CD4-positive, alpha-beta memory T cell (primary cell): ENCODE results near the gene FHIT. TPM values are rescaled to one million over a fixed set of nuclear protein-coding genes. Genes with fewer than 3 reads are reported as not detected.
A peak's percentile ranks its signal among the peaks of the same experiment; 100 is the strongest.

Source experiments
- CTCF ChIA-PET: fragments of 350-600 bp; sonication (Branson Sonifier 250); formaldehyde crosslinking; loops from one replicate; lab custom pipeline; 2021; ENCODE audit warnings: inconsistent platforms; ENCODE audit not compliant: partially characterized antibody; lab: Charles Lee
- POLR2A ChIA-PET: fragments of 350-600 bp; sonication (Branson Sonifier 250); formaldehyde crosslinking; loops from one replicate; lab custom pipeline; 2021; ENCODE audit not compliant: partially characterized antibody; lab: Charles Lee
- DNase-seq, 5 donors: peaks; one replicate each; pipeline versions ENCODE4 v3.0.0 to v3.0.0-alpha.2; 2020 to 2022; ENCODE audit warnings: mixed read lengths in 1 of 5
- H3K27ac ChIP-seq: one replicate; pipeline ENCODE4 v1.7.0; 2013; ENCODE audit warnings: low read depth, low read length
- H3K27me3 ChIP-seq: 2 replicates; pipeline ENCODE4 v1.7.0; 2013; ENCODE audit warnings: mild to moderate bottlenecking, low read length, moderate library complexity; ENCODE audit not compliant: insufficient read depth
- H3K36me3 ChIP-seq: 2 replicates; pipeline ENCODE4 v1.7.0; 2013; ENCODE audit warnings: mild to moderate bottlenecking, low read length, moderate library complexity; ENCODE audit not compliant: insufficient read depth
- H3K4me1 ChIP-seq: 2 replicates; pipeline ENCODE4 v1.7.0; 2013; ENCODE audit warnings: mild to moderate bottlenecking, low read length, moderate library complexity; ENCODE audit not compliant: insufficient read depth
- H3K4me3 ChIP-seq, 2 donors: one replicate each; pipeline ENCODE4 v1.7.0; 2013; ENCODE audit warnings: low read length in 2 of 2, mild to moderate bottlenecking in 1 of 2
- H3K9me3 ChIP-seq, 2 donors: one replicate each; pipeline ENCODE4 v1.7.0; 2013; ENCODE audit warnings: low read length in 2 of 2, control low read depth in 1 of 2; ENCODE audit not compliant: control insufficient read depth in 1 of 2
- H3K27ac Mint-ChIP-seq, 7 donors: one replicate each; pipeline ENCODE4 v1.8.0; 2020 to 2021; ENCODE audit warnings: mixed read lengths in 7 of 7, mild to moderate bottlenecking in 6 of 7, inconsistent platforms in 3 of 7, moderate library complexity in 3 of 7
- H3K27me3 Mint-ChIP-seq, 2 donors: one replicate each; pipeline ENCODE4 v1.8.0; 2020 to 2021; ENCODE audit warnings: mixed read lengths in 2 of 2
- H3K36me3 Mint-ChIP-seq, 2 donors: one replicate each; pipeline ENCODE4 v1.8.0; 2020 to 2021; ENCODE audit warnings: mixed read lengths in 2 of 2, inconsistent platforms in 1 of 2, mild to moderate bottlenecking in 1 of 2
- H3K4me1 Mint-ChIP-seq, 4 donors: one replicate each; pipeline ENCODE4 v1.8.0; 2020 to 2021; ENCODE audit warnings: mixed read lengths in 4 of 4, mild to moderate bottlenecking in 1 of 4
- H3K4me3 Mint-ChIP-seq, 8 donors: one replicate each; pipeline ENCODE4 v1.8.0; 2020 to 2021; ENCODE audit warnings: mixed read lengths in 8 of 8, mild to moderate bottlenecking in 7 of 8, moderate library complexity in 6 of 8, inconsistent platforms in 3 of 8
- H3K9me3 Mint-ChIP-seq, 8 donors: one replicate each; pipeline ENCODE4 v1.8.0; 2020 to 2021; ENCODE audit warnings: mixed read lengths in 8 of 8, mild to moderate bottlenecking in 5 of 8, inconsistent platforms in 3 of 8, moderate library complexity in 1 of 8
- intact Hi-C: fragments of 100-400 bp; cut with micrococcal nuclease; formaldehyde crosslinking; loops from one replicate; pipeline ENCODE4 v1.15.1; 2023
- polyA plus RNA-seq, 2 donors: library from polyadenylated mRNA; unstranded; fragments of 300-500 nt; fragmentation: Illumina TruSeq; gene quantifications; one replicate each; pipeline ENCODE4 v1.2.3, GENCODE V29; 2021
- total RNA-seq, 2 experiments: library from RNA; stranded (reverse); gene quantifications; one replicate each; pipeline ENCODE4 v1.2.3, GENCODE V29; 2021

Gene FHIT
- total and polyA plus RNA-seq, 4 experiments from 2014 or later: 8.5 to 58.7 (median 33.2) TPM

GRCh38 chr3:60440869-60441268, 810.4 kb downstream of the FHIT start:
- ChIA-PET CTCF (no interaction called here), POLR2A (no interaction called here)
- Histone ChIP-seq H3K9me3 (no peaks in the 10 kb centered on the region), H3K27me3 (no peaks in the 10 kb centered on the region), H3K36me3 (no peaks in the 10 kb centered on the region), H3K4me3 (no peak overlapping the region), H3K27ac (no peak overlapping the region), H3K4me1 (no peaks in the 10 kb centered on the region)
- Mint-ChIP-seq H3K27me3 (no peaks in the 10 kb centered on the region), H3K9me3 (peaks cover 0 to 13% (median 5%) of the 10 kb centered on the region in 8 donors), H3K36me3 (no peaks in the 10 kb centered on the region), H3K4me3 (no peak overlapping the region), H3K27ac (no peak overlapping the region), H3K4me1 (peaks cover 0 to 7% (median under 1%) of the 10 kb centered on the region in 4 donors)
- intact Hi-C loops: no loop called here
- DNase-seq: no peak

GRCh38 chr3:60435941-60436650, 815.2 kb downstream of the FHIT start:
- Histone ChIP-seq H3K4me1 (no peaks in the 10 kb centered on the region), H3K36me3 (no peaks in the 10 kb centered on the region), H3K27me3 (no peaks in the 10 kb centered on the region), H3K27ac (no peak overlapping the region), H3K9me3 (no peaks in the 10 kb centered on the region), H3K4me3 (no peak overlapping the region)
- Mint-ChIP-seq H3K4me1 (no peaks in the 10 kb centered on the region), H3K36me3 (no peaks in the 10 kb centered on the region), H3K4me3 (no peak overlapping the region), H3K27me3 (no peaks in the 10 kb centered on the region), H3K27ac (no peak overlapping the region), H3K9me3 (peaks cover 0 to 2% (median 0%) of the 10 kb centered on the region in 8 donors)
- no peak for DNase-seq
- ChIA-PET POLR2A (no interaction called here), CTCF (no interaction called here)
- intact Hi-C loops: no loop called here

DNA sequence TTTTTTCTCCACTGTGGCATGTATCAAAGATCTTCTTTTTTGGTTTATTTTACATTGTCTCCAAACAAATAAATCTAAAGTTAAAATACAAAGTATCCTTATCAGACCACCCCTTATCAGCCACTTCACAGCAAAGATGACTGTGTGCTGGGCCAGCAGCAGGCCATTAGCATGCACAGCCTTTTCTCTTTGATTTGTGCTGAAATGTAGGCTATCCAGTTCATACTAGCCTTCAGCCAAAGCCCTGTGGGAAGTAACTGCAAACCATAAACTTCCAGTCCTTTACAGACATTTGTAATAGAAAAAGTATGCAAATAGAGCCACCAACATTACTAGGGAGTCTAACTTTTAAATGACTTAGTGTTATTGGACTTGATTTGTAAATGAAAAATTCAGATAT, 816.3 kb downstream of the FHIT start:
- CTCF ChIA-PET: no interaction called here
- POLR2A ChIA-PET: no interaction called here

GRCh38 chr3:60434323-60434722, 816.9 kb downstream of the FHIT start:
- H3K27ac Mint-ChIP-seq: peak overlapping the region in 1 of 7 donors; percentile 24
- H3K27ac ChIP-seq: no peak overlapping the region
- CTCF ChIA-PET: no interaction called here

More for the DNA sequence above, 816.3 kb downstream of the FHIT start:
- H3K27me3 ChIP-seq: no peaks in the 10 kb centered on the region
- no peak overlapping the region for H3K27ac ChIP-seq
- H3K36me3 Mint-ChIP-seq: no peaks in the 10 kb centered on the region
- H3K4me3 Mint-ChIP-seq: no peak overlapping the region
- no peak for DNase-seq
- no peaks in the 10 kb centered on the region for H3K36me3 ChIP-seq
- no peaks in the 10 kb centered on the region for H3K9me3 ChIP-seq
- no peak overlapping the region for H3K27ac Mint-ChIP-seq
- no peaks in the 10 kb centered on the region for H3K4me1 Mint-ChIP-seq
- intact Hi-C loops: no loop called here
- no peaks in the 10 kb centered on the region for H3K4me1 ChIP-seq
- H3K4me3 ChIP-seq: no peak overlapping the region
- H3K27me3 Mint-ChIP-seq: no peaks in the 10 kb centered on the region
- H3K9me3 Mint-ChIP-seq: peaks cover 0 to 2% (median 0%) of the 10 kb centered on the region in 8 donors

DNA sequence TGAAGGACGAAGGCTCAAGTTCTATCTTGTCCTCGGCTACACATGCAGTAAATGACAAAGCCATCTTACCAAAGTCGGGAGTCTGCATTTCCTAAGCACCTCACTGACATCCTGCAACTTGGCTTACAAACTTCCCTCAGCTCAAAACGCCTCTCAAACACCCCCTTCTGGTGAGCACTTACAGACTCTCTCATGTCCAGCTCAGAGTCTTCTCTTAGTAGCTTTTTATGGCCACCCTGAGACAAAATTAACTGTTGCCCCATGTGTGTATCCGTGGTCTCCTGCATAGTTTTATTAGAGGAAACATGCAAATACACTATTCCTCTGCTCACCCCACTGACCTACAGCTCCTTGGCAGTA, 819.7 kb downstream of the FHIT start:
- Histone ChIP-seq H3K4me1 (no peaks in the 10 kb centered on the region), H3K4me3 (no peak overlapping the region), H3K27me3 (no peaks in the 10 kb centered on the region), H3K36me3 (no peaks in the 10 kb centered on the region), H3K27ac (no peak overlapping the region), H3K9me3 (no peaks in the 10 kb centered on the region)
- Mint-ChIP-seq H3K27me3 (no peaks in the 10 kb centered on the region), H3K4me3 (no peak overlapping the region), H3K4me1 (no peaks in the 10 kb centered on the region), H3K9me3 (no peaks in the 10 kb centered on the region), H3K36me3 (no peaks in the 10 kb centered on the region), H3K27ac (peak overlapping the region in 1 of 7 donors; percentile 19)
- CTCF ChIA-PET: interaction anchor here (0.9 to 2.1 kb wide), 4 partner anchors 10 to 857 kb away, joined by 3 to 4 read pairs (median 3); no protein-coding TSS in a partner anchor
- intact Hi-C loops: loop anchor here (2.0 kb wide), 1 partner anchor 857 kb away; no protein-coding TSS in a partner anchor
- DNase-seq: no peak
- POLR2A ChIA-PET: no interaction called here

More at GRCh38 chr3:60434323-60434722, 816.9 kb downstream of the FHIT start:
- Histone ChIP-seq H3K9me3 (no peaks in the 10 kb centered on the region), H3K27me3 (no peaks in the 10 kb centered on the region), H3K4me3 (no peak overlapping the region), H3K36me3 (no peaks in the 10 kb centered on the region), H3K4me1 (no peaks in the 10 kb centered on the region)
- Mint-ChIP-seq H3K4me3 (no peak overlapping the region), H3K36me3 (no peaks in the 10 kb centered on the region), H3K4me1 (no peaks in the 10 kb centered on the region), H3K27me3 (no peaks in the 10 kb centered on the region), H3K9me3 (no peaks in the 10 kb centered on the region)
- intact Hi-C loops: no loop called here
- DNase-seq: no peak
- POLR2A ChIA-PET: no interaction called here

- CTCF ChIA-PET: no interaction called here
- H3K27ac Mint-ChIP-seq: no peak overlapping the region
Measured at GRCh38 chr3:60430205-60430604, 821.0 kb downstream of the FHIT start.

DNA sequence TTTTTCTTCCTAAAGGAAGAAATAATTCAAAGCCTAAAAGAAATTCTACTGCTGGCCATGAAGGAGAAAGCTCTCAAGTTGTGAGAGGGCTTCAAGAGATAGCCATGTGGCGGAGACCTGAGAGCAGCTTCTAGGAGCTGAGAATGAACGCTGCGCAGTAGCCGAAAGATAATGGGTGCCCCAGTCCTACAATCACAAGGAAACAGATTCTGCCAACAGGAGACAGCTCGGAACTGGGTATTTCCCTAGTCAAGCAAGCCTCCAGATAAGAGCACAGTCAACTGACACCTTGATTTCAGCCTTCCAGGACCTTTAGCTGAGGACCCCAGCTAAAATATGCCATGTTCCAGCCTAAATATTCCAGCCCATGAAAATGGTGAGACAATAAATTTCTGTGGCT, 824.1 kb downstream of the FHIT start:
- CTCF ChIA-PET: no interaction called here
- H3K36me3 Mint-ChIP-seq: no peaks in the 10 kb centered on the region
- intact Hi-C loops: no loop called here

More at GRCh38 chr3:60430205-60430604, 821.0 kb downstream of the FHIT start:
- intact Hi-C loops: loop anchor here (2.0 kb wide), 1 partner anchor 855 kb away; no protein-coding TSS in a partner anchor
- Mint-ChIP-seq H3K36me3 (no peaks in the 10 kb centered on the region), H3K4me1 (no peaks in the 10 kb centered on the region), H3K27me3 (no peaks in the 10 kb centered on the region), H3K4me3 (no peak overlapping the region), H3K9me3 (no peaks in the 10 kb centered on the region)
- Histone ChIP-seq H3K4me3 (no peak overlapping the region), H3K4me1 (no peaks in the 10 kb centered on the region), H3K27ac (no peak overlapping the region), H3K9me3 (no peaks in the 10 kb centered on the region), H3K27me3 (no peaks in the 10 kb centered on the region), H3K36me3 (no peaks in the 10 kb centered on the region)
- DNase-seq: no peak
- POLR2A ChIA-PET: no interaction called here

More for the DNA sequence above, 824.1 kb downstream of the FHIT start:
- no peak overlapping the region for H3K4me3 Mint-ChIP-seq
- H3K27ac ChIP-seq: no peak overlapping the region
- H3K9me3 Mint-ChIP-seq: no peaks in the 10 kb centered on the region
- H3K9me3 ChIP-seq: no peaks in the 10 kb centered on the region
- H3K4me1 ChIP-seq: no peaks in the 10 kb centered on the region
- no peak overlapping the region for H3K27ac Mint-ChIP-seq
- no peaks in the 10 kb centered on the region for H3K36me3 ChIP-seq
- no peaks in the 10 kb centered on the region for H3K27me3 Mint-ChIP-seq
- no peak overlapping the region for H3K4me3 ChIP-seq
- H3K27me3 ChIP-seq: no peaks in the 10 kb centered on the region
- no peaks in the 10 kb centered on the region for H3K4me1 Mint-ChIP-seq
- no peak for DNase-seq
- POLR2A ChIA-PET: no interaction called here
